H1 (cell line): ENCODE measurements around the gene CLIC2. TPM values are rescaled to one million over a fixed set of nuclear protein-coding genes. Genes with fewer than 3 reads are reported as not detected.
A peak's percentile ranks its signal among the peaks of the same experiment; 100 is the strongest.

Experiments
- CTCF ChIA-PET: fragments of 300-600 bp; sonication (Branson Sonifier 250); formaldehyde crosslinking; loops from one replicate; lab custom pipeline; 2021; ENCODE audit not compliant: partially characterized antibody; lab: Charles Lee
- POLR2A ChIA-PET: fragments of 300-600 bp; sonication (Branson Sonifier 250); formaldehyde crosslinking; loops from one replicate; lab custom pipeline; 2021; ENCODE audit warnings: inconsistent platforms; ENCODE audit not compliant: partially characterized antibody; lab: Charles Lee
- DNase-seq, 2 experiments: peaks; one replicate each; pipeline versions ENCODE4 v3.0.0 to v3.0.0-alpha.2; 2010 to 2022; ENCODE audit warnings: low spot score in 2 of 2, low read depth in 1 of 2, mixed read lengths in 1 of 2
- FAIRE-seq: peaks from 2 replicates; lab custom pipeline; 2011; peaks lifted over from hg19 to GRCh38; lab: Jason Lieb, UNC
- H2AFZ ChIP-seq: 2 replicates; pipeline ENCODE4 v1.8.1; 2012; ENCODE audit warnings: low read length, inconsistent platforms
- H2AK5ac ChIP-seq: 2 replicates; pipeline ENCODE4 v1.6.1; 2013; ENCODE audit warnings: low read depth, low read length
- H2BK120ac ChIP-seq: replicated peaks from 2 replicates; pipeline ENCODE3; 2013; ENCODE audit warnings: low read depth, low read length, inconsistent platforms
- H2BK12ac ChIP-seq: 2 replicates; pipeline ENCODE4 v1.6.1; 2013; ENCODE audit warnings: low read depth, low read length
- H2BK15ac ChIP-seq: 2 replicates; pipeline ENCODE4 v1.6.1; 2013; ENCODE audit warnings: low read length
- H2BK20ac ChIP-seq: 2 replicates; pipeline ENCODE4 v1.6.1; 2013; ENCODE audit warnings: low read length
- H2BK5ac ChIP-seq: 2 replicates; pipeline ENCODE4 v1.6.1; 2013; ENCODE audit warnings: low read depth, low read length
- H3K14ac ChIP-seq: 2 replicates; pipeline ENCODE4 v1.6.1; 2013; ENCODE audit warnings: inconsistent platforms; ENCODE audit not compliant: insufficient read length
- H3K18ac ChIP-seq: 2 replicates; pipeline ENCODE4 v1.6.1; 2013; ENCODE audit warnings: low read length; ENCODE audit errors: extremely low read depth
- H3K23ac ChIP-seq: 2 replicates; pipeline ENCODE4 v1.6.1; 2013; ENCODE audit warnings: inconsistent platforms; ENCODE audit not compliant: insufficient read length
- H3K23me2 ChIP-seq: 2 replicates; pipeline ENCODE4 v1.6.1; 2013; ENCODE audit warnings: low read depth, low read length
- H3K27ac ChIP-seq: 2 replicates; pipeline ENCODE4 v1.6.1; 2011; ENCODE audit warnings: low read depth, low read length, inconsistent platforms
- H3K27me3 ChIP-seq, 4 experiments: replicated peaks in 1 of 4; 1 replicate in 1 of 4; 2 replicates in 3 of 4; pipeline versions ENCODE4 v1.6.1 to v1.8.1; 2011 to 2013; ENCODE audit warnings: low read length in 3 of 4, mild to moderate bottlenecking in 3 of 4, inconsistent platforms in 2 of 4, mixed read lengths in 2 of 4, moderate library complexity in 1 of 4; ENCODE audit not compliant: control insufficient read depth in 3 of 4, insufficient read depth in 3 of 4; ENCODE audit errors: extremely low read depth in 1 of 4
- H3K36me3 ChIP-seq, 4 experiments: 2 replicates each; pipeline versions ENCODE4 v1.6.1 to v1.8.1; 2011 to 2013; ENCODE audit warnings: mild to moderate bottlenecking in 4 of 4, low read length in 3 of 4, moderate library complexity in 2 of 4, control low read depth in 1 of 4, inconsistent platforms in 1 of 4; ENCODE audit not compliant: insufficient read depth in 4 of 4, control insufficient read depth in 2 of 4
- H3K4ac ChIP-seq: replicated peaks from 2 replicates; pipeline ENCODE3; 2013; ENCODE audit warnings: low read length, low read depth, mixed read lengths, inconsistent platforms; ENCODE audit not compliant: insufficient read length
- H3K4me1 ChIP-seq, 4 experiments: replicated peaks in 1 of 4; 1 replicate in 1 of 4; 2 replicates in 3 of 4; pipeline versions ENCODE4 v1.6.1 to v1.8.1; 2011 to 2013; ENCODE audit warnings: low read length in 3 of 4, inconsistent platforms in 2 of 4, mixed read lengths in 1 of 4; ENCODE audit not compliant: insufficient read depth in 4 of 4, control insufficient read depth in 3 of 4
- H3K4me2 ChIP-seq, 2 experiments: 2 replicates each; pipeline versions ENCODE4 v1.6.1 to v1.8.1; 2011 to 2013; ENCODE audit warnings: low read depth in 2 of 2, low read length in 2 of 2, control low read depth in 1 of 2, inconsistent platforms in 1 of 2, mild to moderate bottlenecking in 1 of 2; ENCODE audit not compliant: insufficient read depth in 1 of 2
- H3K4me3 ChIP-seq, 4 experiments: fragments of 200-600, 300-600 bp in 1 of 4; sonication (generic), shearing (Covaris generic), sonication (Bioruptor Twin) in 1 of 4; 2 replicates each; pipeline versions ENCODE4 v1.5.1 to v1.8.1; 2011 to 2016; ENCODE audit warnings: low read length in 4 of 4, low read depth in 3 of 4, control low read depth in 2 of 4, inconsistent platforms in 2 of 4, mild to moderate bottlenecking in 2 of 4, mixed read lengths in 1 of 4, moderate library complexity in 1 of 4; ENCODE audit not compliant: insufficient read depth in 2 of 4; ENCODE audit errors: extremely low read depth in 1 of 4
- H3K56ac ChIP-seq: replicated peaks from 2 replicates; pipeline ENCODE3; 2013; ENCODE audit warnings: low read depth, mild to moderate bottlenecking, mixed read lengths, low read length, inconsistent platforms; ENCODE audit not compliant: insufficient read length
- H3K79me1 ChIP-seq: 2 replicates; pipeline ENCODE4 v1.6.1; 2013; ENCODE audit warnings: low read depth, low read length, control low read depth
- H3K79me2 ChIP-seq, 2 experiments: 2 replicates each; pipeline versions ENCODE4 v1.6.1 to v1.8.1; 2012 to 2013; ENCODE audit warnings: low read length in 2 of 2, mild to moderate bottlenecking in 2 of 2, inconsistent platforms in 1 of 2; ENCODE audit not compliant: insufficient read depth in 2 of 2, control insufficient read depth in 1 of 2
- H3K9ac ChIP-seq, 4 experiments: replicated peaks in 1 of 4; 1 replicate in 1 of 4; 2 replicates in 3 of 4; pipeline versions ENCODE4 v1.6.1 to v1.8.1; 2011 to 2013; ENCODE audit warnings: low read depth in 3 of 4, low read length in 3 of 4, control low read depth in 2 of 4, mild to moderate bottlenecking in 2 of 4, moderate library complexity in 2 of 4, inconsistent platforms in 1 of 4; ENCODE audit errors: extremely low read depth in 1 of 4
- H3K9me3 ChIP-seq, 2 experiments: 2 replicates each; pipeline versions ENCODE4 v1.6.1 to v1.8.1; 2012 to 2013; ENCODE audit warnings: mild to moderate bottlenecking in 2 of 2, moderate library complexity in 2 of 2, control low read depth in 1 of 2, inconsistent platforms in 1 of 2, low read depth in 1 of 2, low read length in 1 of 2, mixed read lengths in 1 of 2; ENCODE audit not compliant: insufficient read depth in 2 of 2
- H4K20me1 ChIP-seq, 2 experiments: replicated peaks in 1 of 2; 2 replicates each; pipeline versions ENCODE3 to v1.8.1; 2011 to 2013; ENCODE audit warnings: inconsistent platforms in 2 of 2, low read length in 2 of 2, mild to moderate bottlenecking in 1 of 2; ENCODE audit not compliant: insufficient read depth in 2 of 2, control insufficient read depth in 1 of 2
- H4K5ac ChIP-seq: 2 replicates; pipeline ENCODE4 v1.6.1; 2013; ENCODE audit warnings: low read length, low read depth, mixed read lengths, inconsistent platforms; ENCODE audit not compliant: insufficient read length
- H4K8ac ChIP-seq: 2 replicates; pipeline ENCODE4 v1.8.0; 2013; ENCODE audit warnings: mild to moderate bottlenecking, moderate library complexity, low read length, inconsistent platforms; ENCODE audit not compliant: insufficient read depth; ENCODE audit errors: extremely low read depth
- H4K91ac ChIP-seq: replicated peaks from 2 replicates; pipeline ENCODE3; 2013; ENCODE audit warnings: low read length, mixed read lengths, inconsistent platforms; ENCODE audit not compliant: insufficient read length
- BACH1 ChIP-seq: IDR thresholded peaks from 2 replicates; pipeline ENCODE4 v1.6.1; 2012; ENCODE audit warnings: low read length, improper control_type of control experiment
- BRCA1 ChIP-seq: IDR thresholded peaks from 2 replicates; pipeline ENCODE4 v1.6.1; 2012; ENCODE audit warnings: low read depth, low read length, improper control_type of control experiment
- CTBP2 ChIP-seq: IDR thresholded peaks from 2 replicates; pipeline ENCODE4 v1.7.0; 2011; ENCODE audit warnings: borderline replicate concordance, mild to moderate bottlenecking, moderate library complexity, mixed read lengths, low read length; ENCODE audit not compliant: insufficient read depth, insufficient read length
- GTF2F1 ChIP-seq: IDR thresholded peaks from 2 replicates; pipeline ENCODE4 v1.6.1; 2012; ENCODE audit warnings: low read depth, low read length, improper control_type of control experiment, borderline replicate concordance
- HDAC2 ChIP-seq, 2 experiments: fragments of 300-600 bp in 1 of 2; sonication (generic) in 1 of 2; IDR thresholded peaks; 2 replicates each; pipeline ENCODE4 v1.6.1; 2011 to 2012; ENCODE audit warnings: low read depth in 2 of 2, low read length in 2 of 2, mild to moderate bottlenecking in 2 of 2, moderate library complexity in 2 of 2, borderline replicate concordance in 1 of 2, inconsistent platforms in 1 of 2
- HDAC6 ChIP-seq: IDR thresholded peaks from one replicate; pipeline ENCODE4 v1.7.1; 2012; ENCODE audit warnings: low read depth, mild to moderate bottlenecking, inconsistent platforms, low read length, moderate library complexity
- KDM4A ChIP-seq: IDR thresholded peaks from one replicate; pipeline ENCODE4 v1.7.1; 2012; ENCODE audit warnings: low read depth, mild to moderate bottlenecking, moderate library complexity, low read length, inconsistent platforms; ENCODE audit not compliant: severe bottlenecking
- POU5F1 ChIP-seq: IDR thresholded peaks from 2 replicates; pipeline ENCODE4 v1.6.1; 2011; ENCODE audit warnings: low read depth, mild to moderate bottlenecking, low read length, moderate library complexity
- RAD21 ChIP-seq, 2 experiments: IDR thresholded peaks in 1 of 2; conservative IDR thresholded peaks in 1 of 2; 2 replicates each; pipeline ENCODE4 v1.6.1; 2011; ENCODE audit warnings: low read depth in 2 of 2, low read length in 2 of 2, improper control_type of control experiment in 1 of 2, inconsistent platforms in 1 of 2, mild to moderate bottlenecking in 1 of 2, moderate library complexity in 1 of 2
- SAP30 ChIP-seq: fragments of 300-600 bp; sonication (generic); IDR thresholded peaks from 2 replicates; pipeline ENCODE4 v1.7.1; 2012; ENCODE audit warnings: low read length, moderate library complexity, mild to moderate bottlenecking, inconsistent platforms; ENCODE audit not compliant: insufficient read depth, insufficient replicate concordance
- SP1 ChIP-seq: IDR thresholded peaks from 2 replicates; pipeline ENCODE4 v1.6.1; 2011; ENCODE audit warnings: low read depth, low read length
- WGBS, 2 experiments: shearing (Covaris generic) in 1 of 2; methylation state at CpG; one replicate each; pipeline versions ENCODE4 v1.1.6 to v1.1.7; 2013 to 2015; ENCODE audit warnings: low lambda C conversion rate in 2 of 2, mixed read lengths in 2 of 2, inconsistent platforms in 1 of 2, low coverage in 1 of 2, missing lambda C conversion rate in 1 of 2; ENCODE audit not compliant: insufficient replicate concordance in 2 of 2, insufficient coverage in 1 of 2, insufficient read length in 1 of 2; ENCODE audit errors: extremely low coverage in 1 of 2, missing lambda C conversion rate in 1 of 2; 5-methylcytosine and 5-hydroxymethylcytosine counted together
- polyA plus RNA-seq, 7 experiments: library from polyadenylated mRNA; depleted of rRNA in 3 of 7; stranded (reverse) in 5 of 7; unstranded in 2 of 7; fragments of >200 nt in 5 of 7; fragments of 200-250 nt in 2 of 7; gene quantifications; 1 replicate in 5 of 7; 2 replicates in 1 of 7; 4 replicates in 1 of 7; pipeline versions ENCODE4 v1.2.1 to v1.2.3, GENCODE V29; 2011 to 2013; ENCODE audit warnings: missing spikeins in 2 of 7, mixed read lengths in 2 of 7
- total RNA-seq: library from RNA; stranded (reverse); fragmentation: NEBNext Ultra II Directional; extraction: Animal tissue kit (Norgen Biotek cat#: 25700); gene quantifications from 2 replicates; pipeline ENCODE4 v1.2.1, GENCODE V29; 2021

CLIC2 gene
- total and polyA plus RNA-seq, 2 of the 8 experiments (the other 6 are each of a cell fraction or from before 2014, with no cell fraction given), result 0.08 to 0.61 TPM

GRCh38 chrX:155262970-155263754 is 71.3 kb downstream of the CLIC2 start:
- Histone ChIP-seq H3K4me1 (no peaks in the 10 kb centered on the region; a peak in 1 of 7 replicates), H3K36me3 (no peaks in the 10 kb centered on the region), H3K9ac (no peak overlapping the region), H4K91ac (no peak overlapping the region), H4K20me1 (no peaks in the 10 kb centered on the region), H3K79me1 (no peaks in the 10 kb centered on the region), H2BK20ac (no peak overlapping the region), H2BK15ac (no peak overlapping the region), H3K18ac (no peak overlapping the region), H2AFZ (0 out of 2 replicates have a peak overlapping the region, but pooled peaks have one; percentile 53), H3K14ac (no peak overlapping the region), H3K9me3 (no peaks in the 10 kb centered on the region), H2AK5ac (no peak overlapping the region), H3K4me3 (peak overlapping the region in 3 of 4 experiments; percentile 75 to 95 (median 81); a peak in 7 of 8 replicates), H3K4ac (no peak overlapping the region), H3K27me3 (no peaks in the 10 kb centered on the region), H3K4me2 (peak overlapping the region; percentile 65 to 72), H3K23ac (no peak overlapping the region), H2BK120ac (no peak overlapping the region), H2BK12ac (no peak overlapping the region), H2BK5ac (no peak overlapping the region), H3K56ac (no peak overlapping the region), H3K27ac (no peak overlapping the region), H3K79me2 (peaks cover 0 to 11% of the 10 kb centered on the region in 2 experiments; a peak in 2 of 4 replicates), H3K23me2 (no peaks in the 10 kb centered on the region; the same call in 1 of the 2 replicates), H4K8ac (no peak overlapping the region), H4K5ac (no peak overlapping the region)
- ChIA-PET POLR2A (interaction anchor here (0.6 to 1.8 kb wide), 3 partner anchors 12 to 24 kb away, joined by 3 to 8 read pairs (median 3); no protein-coding TSS in a partner anchor), CTCF (no interaction called here)
- no peak for FAIRE-seq
- DNase-seq, result no peak
- WGBS, 2 experiments, result 56% methylated on average over 5 of the region's 5 CpGs; no CpG with 5 or more reads in 1 of the 2 experiments
- no peak for TF ChIP-seq BACH1
- TF ChIP-seq KDM4A, result no peak
- no peak for TF ChIP-seq RAD21 (IDR thresholded peaks at IDR 0.05 in 1 of 2, conservative IDR thresholded peaks at IDR 0.05 in 1 of 2; ENCODE audit: low read depth in 2 of 2, low read length in 2 of 2)
- TF ChIP-seq SP1, result no peak
- no peak for TF ChIP-seq POU5F1
- no peak for TF ChIP-seq HDAC6
- no peak for TF ChIP-seq HDAC2 (IDR thresholded peaks at IDR 0.05; ENCODE audit: borderline replicate concordance in 1 of 2, low read depth in 2 of 2, low read length in 2 of 2)
- TF ChIP-seq CTBP2, result no peak
- no peak for TF ChIP-seq SAP30
- no peak for TF ChIP-seq GTF2F1
- no peak for TF ChIP-seq BRCA1
